A673 (cell line): ENCODE measurements around the gene TMPRSS13. TPM values are rescaled to one million over a fixed set of nuclear protein-coding genes. Genes with fewer than 3 reads are reported as not detected.

Source experiments
- BruUV-seq: library from RNA; stranded (reverse); fragments of 400-500 nt; replicated peaks from 2 replicates; lab custom pipeline; 2021; lab: Mats Ljungman, UMichigan
- CTCF ChIA-PET: fragments of 300-600 bp; sonication (Branson Sonifier 250); formaldehyde crosslinking; loops from one replicate; lab custom pipeline; 2022; ENCODE audit warnings: antibody characterized with exemption; lab: Charles Lee
- POLR2A ChIA-PET: fragments of 300-600 bp; sonication (Branson Sonifier 250); formaldehyde crosslinking; loops from one replicate; lab custom pipeline; 2022; ENCODE audit warnings: antibody characterized with exemption; ENCODE audit not compliant: low non-redundant PET; lab: Charles Lee
- DNase-seq: peaks from one replicate; pipeline ENCODE4 v3.0.0-alpha.2; 2015; ENCODE audit warnings: low spot score
- H3K27ac ChIP-seq: fragments of 200-600 bp; sonication (generic); 2 replicates; pipeline ENCODE4 v1.5.1; 2016; ENCODE audit warnings: mixed run types, low read depth, mild to moderate bottlenecking, mixed read lengths, antibody characterized with exemption, low read length; ENCODE audit not compliant: poor library complexity, severe bottlenecking
- H3K27me3 ChIP-seq: fragments of 200-600 bp; sonication (generic); replicated peaks from 2 replicates; pipeline ENCODE4 v1.6.1; 2017; ENCODE audit warnings: mixed run types, low read depth, mild to moderate bottlenecking, mixed read lengths, antibody characterized with exemption, low read length; ENCODE audit not compliant: insufficient read depth, poor library complexity
- H3K36me3 ChIP-seq: fragments of 200-600 bp; sonication (generic); 2 replicates; pipeline ENCODE4 v1.6.1; 2016; ENCODE audit warnings: mixed run types, mild to moderate bottlenecking, mixed read lengths, antibody characterized with exemption, low read length; ENCODE audit not compliant: insufficient read depth, poor library complexity, severe bottlenecking
- H3K4me1 ChIP-seq: fragments of 200-600 bp; sonication (generic); 2 replicates; pipeline ENCODE4 v1.6.1; 2017; ENCODE audit warnings: mixed run types, mild to moderate bottlenecking, mixed read lengths, antibody characterized with exemption, low read length; ENCODE audit not compliant: insufficient read depth, poor library complexity, severe bottlenecking
- H3K4me3 ChIP-seq: fragments of 200-600 bp; sonication (generic); 2 replicates; pipeline ENCODE4 v1.5.1; 2016; ENCODE audit warnings: low read depth, mixed run types, mild to moderate bottlenecking, mixed read lengths, low read length; ENCODE audit not compliant: poor library complexity, severe bottlenecking
- H3K9me3 ChIP-seq: fragments of 200-600 bp; sonication (generic); 2 replicates; pipeline ENCODE4 v1.6.1; 2016; ENCODE audit warnings: mixed run types, low read depth, mild to moderate bottlenecking, mixed read lengths, antibody characterized with exemption, low read length; ENCODE audit not compliant: poor library complexity, severe bottlenecking
- EZH2 ChIP-seq: fragments of 200-600 bp; sonication (generic); IDR thresholded peaks from 2 replicates; pipeline ENCODE4 v1.6.1; 2017; ENCODE audit warnings: borderline replicate concordance, low read depth, mild to moderate bottlenecking, mixed read lengths, antibody characterized with exemption, low read length; ENCODE audit not compliant: poor library complexity, severe bottlenecking
- intact Hi-C: fragments of 100-400 bp; cut with micrococcal nuclease; formaldehyde crosslinking; loops from one replicate; pipeline ENCODE4 v1.10.0; 2022; ENCODE audit not compliant: unreplicated experiment
- total RNA-seq: library from RNA; stranded (reverse); gene quantifications from 2 replicates; pipeline ENCODE4 v1.2.3, GENCODE V29; 2021
- TF ChIP-seq, protein P1 (sequence below): fragments of 300-800, 200-600 bp; sonication (generic); conservative IDR thresholded peaks from 2 replicates; pipeline ENCODE4 v1.5.1; 2017; ENCODE audit warnings: low read depth, mild to moderate bottlenecking, antibody characterized with exemption, low read length, moderate library complexity, mixed read lengths

Gene TMPRSS13
- total RNA-seq, 1 experiment from 2014 or later, result not detected

DNA sequence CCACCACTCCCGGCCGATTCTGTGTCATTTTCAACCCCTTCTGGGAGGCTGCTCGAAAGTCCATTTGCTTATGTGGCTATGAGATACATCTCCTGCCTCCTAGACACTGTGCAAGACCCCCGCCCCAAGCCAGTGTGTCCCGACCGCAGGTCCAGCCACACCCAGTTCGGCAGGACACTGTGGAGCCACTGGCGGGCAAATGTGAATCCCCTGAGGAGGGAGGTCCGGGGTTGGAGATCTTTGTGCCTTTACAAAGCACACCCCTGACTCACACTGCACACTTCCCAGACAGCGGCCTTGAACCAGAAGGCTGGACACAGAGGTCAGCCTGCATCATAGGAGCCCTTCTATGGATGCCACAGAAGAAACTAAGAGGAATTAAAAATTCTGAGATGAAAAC, 70.1 kb downstream of the TMPRSS13 start:
- Histone ChIP-seq H3K4me1 (peaks cover 8% of the 10 kb centered on the region), H3K27me3 (no peaks in the 10 kb centered on the region), H3K27ac (no peak overlapping the region), H3K36me3 (no peaks in the 10 kb centered on the region), H3K4me3 (no peak overlapping the region), H3K9me3 (no peaks in the 10 kb centered on the region)
- CTCF ChIA-PET, result no interaction called here
- no peak for DNase-seq
- POLR2A ChIA-PET, result no interaction called here
- TF ChIP-seq, protein P1, sequence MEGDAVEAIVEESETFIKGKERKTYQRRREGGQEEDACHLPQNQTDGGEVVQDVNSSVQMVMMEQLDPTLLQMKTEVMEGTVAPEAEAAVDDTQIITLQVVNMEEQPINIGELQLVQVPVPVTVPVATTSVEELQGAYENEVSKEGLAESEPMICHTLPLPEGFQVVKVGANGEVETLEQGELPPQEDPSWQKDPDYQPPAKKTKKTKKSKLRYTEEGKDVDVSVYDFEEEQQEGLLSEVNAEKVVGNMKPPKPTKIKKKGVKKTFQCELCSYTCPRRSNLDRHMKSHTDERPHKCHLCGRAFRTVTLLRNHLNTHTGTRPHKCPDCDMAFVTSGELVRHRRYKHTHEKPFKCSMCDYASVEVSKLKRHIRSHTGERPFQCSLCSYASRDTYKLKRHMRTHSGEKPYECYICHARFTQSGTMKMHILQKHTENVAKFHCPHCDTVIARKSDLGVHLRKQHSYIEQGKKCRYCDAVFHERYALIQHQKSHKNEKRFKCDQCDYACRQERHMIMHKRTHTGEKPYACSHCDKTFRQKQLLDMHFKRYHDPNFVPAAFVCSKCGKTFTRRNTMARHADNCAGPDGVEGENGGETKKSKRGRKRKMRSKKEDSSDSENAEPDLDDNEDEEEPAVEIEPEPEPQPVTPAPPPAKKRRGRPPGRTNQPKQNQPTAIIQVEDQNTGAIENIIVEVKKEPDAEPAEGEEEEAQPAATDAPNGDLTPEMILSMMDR, result no peak
- TF ChIP-seq EZH2, result no peak
- intact Hi-C loops, result no loop called here
- no TSS peak for BruUV-seq

DNA sequence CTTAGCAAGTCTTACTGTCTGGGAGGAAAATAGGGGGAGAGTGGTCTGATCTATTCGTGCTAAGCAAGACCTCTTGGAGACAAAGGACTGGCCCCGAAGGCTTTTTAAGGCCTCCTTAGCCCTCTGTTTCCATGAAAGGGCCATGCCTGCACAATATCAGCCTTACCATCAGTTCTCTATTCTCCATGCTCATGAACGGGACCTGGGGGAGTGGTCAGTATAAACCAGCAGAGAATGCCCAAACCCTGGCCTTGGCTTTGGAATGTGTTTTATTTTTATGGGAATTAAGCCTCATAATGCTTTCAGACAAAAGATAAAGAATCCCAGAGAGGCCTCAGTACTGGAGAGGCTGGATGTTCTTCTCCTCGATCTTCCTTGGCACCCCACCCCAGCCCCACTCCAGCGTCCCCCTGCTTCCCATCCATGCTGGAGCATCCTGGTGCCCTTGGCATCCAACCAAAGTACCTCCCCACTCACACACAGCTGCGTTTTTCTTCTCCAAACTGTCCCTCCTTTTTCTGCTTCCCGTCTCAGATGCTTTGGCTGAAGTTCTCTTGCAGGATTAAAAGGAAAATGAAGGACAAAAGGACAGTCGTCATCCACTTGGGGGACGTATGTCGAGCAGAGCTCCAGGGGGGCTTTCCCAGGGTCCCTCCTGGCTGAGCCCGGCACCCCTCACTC, 71.3 kb downstream of the TMPRSS13 start:
- H3K4me1 ChIP-seq, result peaks cover 8% of the 10 kb centered on the region
- DNase-seq, result no peak
- no peaks in the 10 kb centered on the region for H3K27me3 ChIP-seq
- peaks cover 7% of the 10 kb centered on the region for H3K9me3 ChIP-seq
- no peaks in the 10 kb centered on the region for H3K36me3 ChIP-seq
- H3K27ac ChIP-seq, result no peak overlapping the region
- intact Hi-C loops, result no loop called here
- no peak for TF ChIP-seq EZH2
- TF ChIP-seq, protein P1, result no peak
- no peak overlapping the region for H3K4me3 ChIP-seq
- ChIA-PET CTCF (no interaction called here), POLR2A (no interaction called here)
- BruUV-seq, result no TSS peak

DNA sequence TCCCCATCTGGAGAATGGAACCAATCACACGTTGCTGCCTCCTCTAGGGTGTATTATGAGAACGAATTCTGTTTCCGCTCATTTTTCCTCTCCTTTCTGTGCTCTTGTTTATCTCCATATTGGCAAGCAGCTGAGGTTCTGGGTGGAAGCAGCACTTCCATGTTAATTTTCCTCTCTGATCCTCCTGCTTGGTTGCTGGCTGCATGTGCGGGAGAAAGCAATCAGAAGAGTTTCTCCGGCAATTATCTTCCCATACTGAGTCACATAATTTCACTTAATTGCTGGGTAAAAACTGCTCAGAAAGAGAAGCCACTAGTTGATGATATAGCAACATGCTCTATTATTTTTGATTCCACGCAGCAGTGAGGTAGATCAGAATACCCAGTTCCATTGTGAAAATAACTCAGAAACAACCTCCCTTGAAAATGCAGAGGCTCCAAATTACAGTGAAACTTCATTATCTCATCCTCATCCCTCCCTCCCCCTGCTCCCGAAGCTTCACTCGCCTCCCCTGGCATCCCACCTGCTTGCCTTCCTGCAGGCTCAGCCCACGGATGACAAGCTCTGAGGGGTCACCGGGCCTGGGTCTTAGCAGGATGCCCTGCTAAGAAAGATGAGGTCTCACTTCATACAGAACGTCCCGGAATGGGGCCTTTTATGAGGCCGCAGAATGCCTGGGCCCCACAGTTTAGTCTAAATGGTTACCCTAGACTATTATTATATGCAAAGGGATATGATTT, 73.1 kb downstream of the TMPRSS13 start:
- peaks cover 16% of the 10 kb centered on the region for H3K9me3 ChIP-seq
- no peak overlapping the region for H3K27ac ChIP-seq
- intact Hi-C loops, result no loop called here
- CTCF ChIA-PET, result no interaction called here
- peaks cover 5% of the 10 kb centered on the region for H3K4me1 ChIP-seq
- TF ChIP-seq, protein P1, result no peak
- no peak for TF ChIP-seq EZH2
- DNase-seq, result no peak
- no TSS peak for BruUV-seq
- POLR2A ChIA-PET, result no interaction called here
- no peaks in the 10 kb centered on the region for H3K36me3 ChIP-seq
- H3K27me3 ChIP-seq, result no peaks in the 10 kb centered on the region
- H3K4me3 ChIP-seq, result no peak overlapping the region
